Renal cortical epithelial cell (primary cell): ENCODE data around the gene HYCC1. TPM values are rescaled to one million over a fixed set of nuclear protein-coding genes. Genes with fewer than 3 reads are reported as not detected.
"Not testable (repeated sequence)": the region's sequence is repeated elsewhere in the genome, so short reads cannot be mapped to it uniquely, and the experiment has no call there.

ENCODE experiments used
- DNase-seq: peaks from one replicate; pipeline ENCODE4 v3.0.0-alpha.2; 2011; ENCODE audit warnings: low read depth
- total RNA-seq: library from RNA; depleted of rRNA; stranded (reverse); fragments of >200 nt; gene quantifications from 2 replicates; pipeline ENCODE4 v1.2.3, GENCODE V29; 2014

HYCC1 gene
- total RNA-seq, 1 donor from 2014 or later = 41.3 TPM

DNA sequence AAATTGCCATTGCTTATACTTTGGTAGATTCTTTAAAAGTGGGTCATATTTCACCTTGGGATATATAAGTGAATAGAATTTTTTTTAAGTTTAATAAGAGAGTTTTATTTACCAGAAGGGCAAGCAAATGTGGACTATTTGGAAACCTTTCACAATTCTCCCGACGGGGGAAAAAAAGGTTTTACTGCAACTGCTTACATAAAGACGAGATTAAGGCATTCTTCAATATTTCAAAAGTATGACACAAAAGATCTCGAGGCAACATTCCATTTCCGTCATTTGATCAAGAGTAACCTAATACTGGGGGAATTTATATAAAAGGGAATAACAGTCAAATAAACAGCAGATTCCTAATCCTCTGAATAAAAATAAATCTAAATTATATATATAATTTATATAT is 28.5 kb downstream of the HYCC1 start:
- no peak for DNase-seq

DNA sequence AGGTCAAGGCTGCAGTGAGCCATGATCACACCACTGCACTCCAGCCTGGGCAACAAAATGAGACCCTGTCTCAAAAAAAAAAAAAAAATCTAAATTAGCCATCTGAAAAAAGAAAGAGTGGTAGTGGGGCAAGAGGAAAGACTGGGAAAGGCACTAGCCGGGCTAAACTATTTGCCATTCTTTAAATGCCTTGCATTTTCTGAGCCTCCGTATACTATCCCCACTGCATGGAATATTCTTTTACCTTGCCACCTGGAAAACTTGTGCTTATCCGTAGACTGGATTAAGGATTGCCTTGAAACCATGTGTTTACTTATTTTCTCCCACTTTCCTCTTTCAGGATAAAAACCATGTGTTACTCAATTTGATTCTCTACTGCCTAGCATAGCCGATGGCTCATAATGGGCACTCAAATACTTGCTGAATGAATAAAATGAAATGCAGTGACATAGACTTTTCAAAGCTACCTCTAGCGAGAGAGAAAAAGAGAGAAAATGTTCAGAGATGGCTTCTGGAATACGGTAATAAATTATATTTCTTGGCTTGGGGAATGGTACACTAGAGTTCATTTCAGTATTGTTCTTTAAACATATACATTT is 30.6 kb downstream of the HYCC1 start:
- no peak for DNase-seq

DNA sequence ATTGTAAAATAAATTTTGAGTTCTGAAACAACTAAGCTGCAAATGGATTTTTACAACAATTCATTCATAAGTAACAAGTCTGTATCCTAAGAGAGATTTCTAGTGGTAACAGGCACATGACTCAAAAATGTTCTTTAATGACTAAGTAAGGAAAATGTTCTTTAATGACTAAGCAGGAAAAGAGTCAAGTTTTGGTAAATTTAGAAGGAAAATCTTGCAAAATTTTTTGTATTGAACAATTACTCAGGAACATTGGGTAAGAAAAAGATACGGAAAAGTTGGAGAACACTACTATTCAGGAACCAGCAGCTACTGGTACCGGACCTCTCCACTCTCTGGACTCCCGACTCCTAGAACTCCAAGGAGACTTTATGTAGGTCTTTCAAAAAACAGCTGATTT is 33.5 kb downstream of the HYCC1 start:
- DNase-seq = peak; percentile 73

DNA sequence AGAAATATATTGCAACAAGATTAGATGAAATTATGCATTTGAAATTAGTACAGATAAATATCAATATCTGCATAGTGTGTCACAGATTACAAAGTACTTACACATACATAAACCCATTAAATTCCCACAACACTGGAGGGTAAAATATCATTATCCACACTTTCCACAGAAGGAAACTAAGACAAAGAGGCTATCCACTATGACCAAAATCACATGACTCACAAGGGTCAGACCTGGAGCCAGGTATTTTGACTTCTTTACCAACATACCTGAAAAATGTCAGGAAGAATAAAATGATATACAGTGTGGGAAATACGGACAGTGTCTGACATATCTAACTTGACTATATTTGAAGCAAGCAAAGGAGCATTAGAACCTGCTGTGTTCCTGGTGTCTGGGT is 34.1 kb downstream of the HYCC1 start:
- peak; percentile 9 for DNase-seq

- DNase-seq = no peak
These were observed 34.7 kb downstream of the HYCC1 start for GRCh38 chr7:22979251-22979650.

- not testable (repeated sequence) for DNase-seq
These were observed 39.3 kb downstream of the HYCC1 start for GRCh38 chr7:22974636-22975035.

- no peak for DNase-seq
These were observed 41.7 kb downstream of the HYCC1 start for GRCh38 chr7:22972207-22972606.

DNA sequence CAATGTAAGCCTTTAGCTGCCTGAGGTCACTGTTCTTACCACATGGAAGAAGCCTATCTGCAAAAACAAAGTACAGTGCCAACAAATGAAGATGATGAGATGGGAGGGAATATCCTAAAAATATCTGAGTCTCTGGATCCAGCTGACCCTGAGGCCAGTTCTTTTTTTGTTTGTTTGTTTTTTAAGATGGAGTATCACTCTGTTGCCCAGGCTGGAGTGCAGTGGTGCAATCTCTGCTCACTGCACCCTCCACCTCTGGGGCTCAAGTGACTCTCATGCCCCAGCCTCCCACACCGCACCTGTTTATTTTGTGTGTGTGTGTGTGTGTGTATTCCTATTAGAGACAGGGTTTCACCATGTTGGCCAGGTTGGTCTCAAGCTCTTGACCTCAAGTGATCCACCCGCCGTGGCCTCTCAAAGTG is 44.9 kb downstream of the HYCC1 start:
- DNase-seq = no peak

Other genes starting within 250 kb of the HYCC1 start
- 55.1 and 66.7 TPM in 2 replicates for gene TOMM7, start 191.3 kb downstream of the HYCC1 start, total RNA-seq
- 50.6 and 53.1 TPM in 2 replicates for gene KLHL7, start 91.7 kb upstream of the HYCC1 start, total RNA-seq
- 39.5 and 64.3 TPM in 2 replicates for gene NUP42, start 167.9 kb upstream of the HYCC1 start, total RNA-seq
- 11.5 and 120 TPM in 2 replicates for gene GPNMB, start 232.6 kb upstream of the HYCC1 start, total RNA-seq